Mucosa of stomach (tissue), 1 donor: ENCODE results near the gene GABRA4.

Source experiments
- H3K27me3 ChIP-seq: one replicate; pipeline ENCODE4 v1.7.0; 2013; ENCODE audit warnings: mild to moderate bottlenecking, low read length; ENCODE audit not compliant: control insufficient read depth, insufficient read depth
- H3K36me3 ChIP-seq: one replicate; pipeline ENCODE4 v1.7.0; 2013; ENCODE audit warnings: low read length; ENCODE audit not compliant: control insufficient read depth, insufficient read depth
- H3K4me1 ChIP-seq: one replicate; pipeline ENCODE4 v1.7.0; 2013; ENCODE audit warnings: mild to moderate bottlenecking, low read length; ENCODE audit not compliant: control insufficient read depth, insufficient read depth
- H3K4me3 ChIP-seq: one replicate; pipeline ENCODE4 v1.7.0; 2013; ENCODE audit warnings: low read length
- H3K9ac ChIP-seq: one replicate; pipeline ENCODE4 v1.7.0; 2013; ENCODE audit warnings: mild to moderate bottlenecking, low read length, moderate library complexity
- H3K9me3 ChIP-seq: one replicate; pipeline ENCODE4 v1.7.0; 2013; ENCODE audit warnings: mild to moderate bottlenecking, low read length, moderate library complexity; ENCODE audit not compliant: control insufficient read depth
- donor health status: Pancreatic carcinoma.

GABRA4 gene

DNA sequence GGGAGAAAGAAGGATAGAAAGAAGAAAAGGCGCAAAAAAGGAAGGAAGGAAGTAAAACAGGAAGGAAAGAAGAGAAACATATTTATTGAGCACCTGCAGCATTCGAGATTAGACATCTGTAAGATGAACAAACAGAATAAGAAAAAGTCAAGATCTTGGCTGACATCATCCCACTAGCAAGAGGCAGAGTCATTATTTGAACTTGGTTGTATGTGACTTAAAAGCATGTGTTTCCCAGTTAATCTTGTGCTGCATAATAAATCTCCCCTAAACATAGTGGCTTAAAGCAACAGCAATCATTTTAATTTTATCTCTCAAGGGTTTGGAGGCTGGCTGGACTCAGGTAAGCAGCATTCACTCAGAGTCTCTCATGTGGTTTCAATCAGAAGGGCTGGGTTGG lies 45.8 kb downstream of the GABRA4 start:
- H3K27me3 ChIP-seq: no peaks in the 10 kb centered on the region
- no peaks in the 10 kb centered on the region for H3K4me1 ChIP-seq
- no peak overlapping the region for H3K9ac ChIP-seq
- H3K9me3 ChIP-seq: no peaks in the 10 kb centered on the region
- no peak overlapping the region for H3K4me3 ChIP-seq
- no peaks in the 10 kb centered on the region for H3K36me3 ChIP-seq

DNA sequence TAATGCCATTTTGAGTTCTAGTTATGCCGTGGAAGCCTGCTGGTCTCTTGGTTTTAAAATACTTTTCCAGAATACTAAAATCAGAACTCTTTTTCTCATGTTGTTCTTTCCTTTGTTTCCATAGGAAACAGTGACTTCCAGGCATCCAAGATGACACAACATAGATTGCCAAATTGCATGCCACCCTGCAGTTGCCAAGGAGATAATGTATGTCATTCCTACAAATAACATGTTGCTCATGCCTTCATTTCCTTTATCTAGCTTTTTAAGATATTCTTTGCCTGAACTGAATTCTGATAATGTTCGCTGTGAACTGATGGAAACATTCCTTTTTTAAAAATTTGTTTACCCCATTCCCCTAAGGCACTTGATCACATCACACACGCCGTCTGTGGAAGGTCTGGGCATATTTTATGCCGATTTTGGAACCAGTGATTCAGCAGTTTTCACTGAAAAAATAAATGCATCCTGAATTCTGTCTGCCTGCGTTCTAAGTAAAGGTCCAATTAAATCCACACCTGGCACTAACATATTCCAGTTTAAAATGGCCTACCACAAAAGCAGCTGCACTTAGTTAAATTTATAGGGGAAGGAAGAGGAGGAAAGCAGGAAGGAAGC lies 46.4 kb downstream of the GABRA4 start:
- no peak overlapping the region for H3K4me3 ChIP-seq
- no peaks in the 10 kb centered on the region for H3K9me3 ChIP-seq
- no peaks in the 10 kb centered on the region for H3K4me1 ChIP-seq
- H3K27me3 ChIP-seq: no peaks in the 10 kb centered on the region
- H3K36me3 ChIP-seq: no peaks in the 10 kb centered on the region
- no peak overlapping the region for H3K9ac ChIP-seq

DNA sequence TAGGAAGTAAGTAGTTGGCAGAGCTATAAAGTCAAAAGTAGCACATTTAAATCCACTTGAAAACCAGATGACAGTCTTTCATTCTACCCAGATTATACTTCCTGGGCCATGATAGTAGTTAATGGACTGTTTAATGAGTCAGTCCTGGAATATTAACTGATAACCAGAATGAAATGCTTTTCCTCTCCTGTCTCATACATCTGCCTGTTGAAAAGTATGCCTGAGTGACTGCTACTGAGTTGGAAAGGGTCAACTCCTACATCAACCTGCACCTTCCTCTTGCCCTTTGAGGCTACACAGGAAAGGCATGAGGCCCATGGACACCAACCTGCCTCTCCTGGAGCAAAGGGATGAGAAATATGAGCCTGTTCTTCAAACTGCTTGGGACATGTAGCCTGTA lies 48.3 kb downstream of the GABRA4 start:
- H3K4me1 ChIP-seq: no peaks in the 10 kb centered on the region
- no peak overlapping the region for H3K9ac ChIP-seq
- no peaks in the 10 kb centered on the region for H3K36me3 ChIP-seq
- H3K27me3 ChIP-seq: no peaks in the 10 kb centered on the region
- H3K4me3 ChIP-seq: no peak overlapping the region
- H3K9me3 ChIP-seq: no peaks in the 10 kb centered on the region

DNA sequence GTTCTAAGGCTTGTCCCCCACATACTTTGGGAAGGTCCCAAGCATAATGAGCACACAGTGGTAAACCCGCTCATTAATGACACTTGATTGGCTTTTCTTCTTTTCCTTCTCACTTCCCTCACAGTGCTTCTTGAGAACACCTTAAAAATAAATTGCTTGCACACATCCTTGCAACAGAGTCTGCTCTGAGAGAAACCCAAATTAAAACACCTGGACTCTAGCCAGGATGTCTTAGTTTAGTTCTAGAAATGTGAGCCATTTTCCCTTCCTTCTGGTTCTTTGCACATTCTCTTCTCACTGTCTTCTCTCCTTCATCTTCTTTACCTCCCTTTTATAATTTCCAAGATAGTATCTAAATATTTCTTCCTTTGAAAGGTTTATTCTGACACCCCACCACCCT lies 49.0 kb downstream of the GABRA4 start:
- Histone ChIP-seq H3K4me1 (no peaks in the 10 kb centered on the region), H3K4me3 (no peak overlapping the region), H3K36me3 (no peaks in the 10 kb centered on the region), H3K27me3 (no peaks in the 10 kb centered on the region), H3K9ac (no peak overlapping the region), H3K9me3 (no peaks in the 10 kb centered on the region)

DNA sequence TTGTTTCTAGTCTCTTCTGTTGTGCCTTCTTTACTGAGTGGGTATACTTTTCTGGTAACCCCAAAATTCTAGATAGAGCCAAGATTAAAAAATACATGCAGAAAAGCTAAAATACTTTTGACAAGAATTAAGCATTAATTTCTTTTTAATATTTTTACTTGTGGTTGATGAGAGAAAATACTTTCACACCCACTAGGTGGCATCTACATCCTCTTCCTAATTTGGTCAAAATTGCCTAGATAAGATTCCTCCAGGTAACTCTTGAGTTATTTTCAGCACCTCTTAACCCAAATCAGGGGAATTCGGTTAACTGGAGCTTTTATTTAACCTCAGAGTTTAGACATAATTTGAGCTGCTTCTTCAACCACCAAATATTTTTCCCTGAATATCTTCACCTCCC lies 55.9 kb downstream of the GABRA4 start:
- Histone ChIP-seq H3K27me3 (no peaks in the 10 kb centered on the region), H3K36me3 (no peaks in the 10 kb centered on the region), H3K9ac (no peak overlapping the region), H3K4me3 (no peak overlapping the region), H3K4me1 (no peaks in the 10 kb centered on the region), H3K9me3 (no peaks in the 10 kb centered on the region)

DNA sequence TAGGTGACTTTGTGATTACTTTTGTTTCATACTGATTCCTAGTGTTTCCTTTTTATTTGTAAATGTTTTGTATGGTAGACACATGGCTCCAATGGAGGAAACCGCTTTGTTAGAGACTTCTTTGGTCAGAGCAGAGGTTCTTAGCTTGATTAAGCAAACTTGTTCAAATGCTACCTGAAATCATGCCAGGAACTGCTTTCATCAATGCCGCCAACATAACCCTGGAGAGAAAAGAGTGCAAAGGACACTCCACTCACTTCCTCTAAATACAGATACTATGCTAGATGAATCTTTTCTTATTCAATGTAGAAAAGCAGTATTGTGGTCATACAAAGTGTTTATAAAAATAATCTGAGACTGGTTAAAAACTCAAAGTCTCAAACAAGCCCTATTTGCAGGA lies 58.7 kb downstream of the GABRA4 start:
- Histone ChIP-seq H3K9ac (no peak overlapping the region), H3K4me1 (no peaks in the 10 kb centered on the region), H3K4me3 (no peak overlapping the region), H3K27me3 (no peaks in the 10 kb centered on the region), H3K9me3 (no peaks in the 10 kb centered on the region), H3K36me3 (no peaks in the 10 kb centered on the region)

DNA sequence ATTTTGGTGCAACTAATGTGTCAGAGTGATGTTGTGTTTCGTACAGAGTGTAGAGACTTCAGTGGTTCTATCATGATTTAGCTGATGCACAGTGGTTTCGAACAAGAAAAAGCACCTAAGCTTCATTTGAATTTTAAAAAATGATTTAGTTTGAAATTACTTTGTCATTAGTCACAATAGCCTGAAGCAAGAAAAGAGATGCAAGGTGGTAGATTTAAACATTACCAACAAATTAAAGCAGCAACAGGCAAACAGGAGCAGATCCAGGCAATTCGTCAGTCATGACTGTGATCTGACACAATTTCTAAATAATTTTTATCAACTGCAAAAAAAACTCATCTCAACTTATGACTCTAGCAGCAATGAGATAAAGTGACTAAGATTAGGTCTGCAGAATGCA lies 59.7 kb downstream of the GABRA4 start:
- Histone ChIP-seq H3K4me1 (no peaks in the 10 kb centered on the region), H3K9me3 (no peaks in the 10 kb centered on the region), H3K4me3 (no peak overlapping the region), H3K27me3 (no peaks in the 10 kb centered on the region), H3K9ac (no peak overlapping the region), H3K36me3 (no peaks in the 10 kb centered on the region)

DNA sequence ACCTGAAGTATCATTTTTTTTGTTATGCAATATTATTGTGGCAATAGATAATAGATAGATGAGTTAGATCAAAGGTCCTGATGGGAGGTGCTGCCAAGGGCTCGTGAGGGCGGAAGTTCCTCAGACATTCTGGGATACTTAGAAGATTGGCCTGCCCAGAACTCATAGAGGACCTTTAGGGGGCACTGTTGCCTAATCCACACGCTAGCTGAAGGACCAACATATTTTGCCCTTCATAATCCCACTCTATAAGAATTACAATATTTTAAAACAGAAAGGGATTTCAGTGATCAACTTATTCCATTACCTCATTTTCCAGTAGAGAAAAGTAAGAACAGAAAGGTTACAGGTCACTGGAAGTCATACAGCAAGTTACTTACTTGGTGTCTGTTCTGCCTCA lies 61.4 kb downstream of the GABRA4 start:
- H3K4me1 ChIP-seq: no peaks in the 10 kb centered on the region
- H3K4me3 ChIP-seq: no peak overlapping the region
- H3K27me3 ChIP-seq: no peaks in the 10 kb centered on the region
- H3K36me3 ChIP-seq: no peaks in the 10 kb centered on the region
- no peaks in the 10 kb centered on the region for H3K9me3 ChIP-seq
- no peak overlapping the region for H3K9ac ChIP-seq

DNA sequence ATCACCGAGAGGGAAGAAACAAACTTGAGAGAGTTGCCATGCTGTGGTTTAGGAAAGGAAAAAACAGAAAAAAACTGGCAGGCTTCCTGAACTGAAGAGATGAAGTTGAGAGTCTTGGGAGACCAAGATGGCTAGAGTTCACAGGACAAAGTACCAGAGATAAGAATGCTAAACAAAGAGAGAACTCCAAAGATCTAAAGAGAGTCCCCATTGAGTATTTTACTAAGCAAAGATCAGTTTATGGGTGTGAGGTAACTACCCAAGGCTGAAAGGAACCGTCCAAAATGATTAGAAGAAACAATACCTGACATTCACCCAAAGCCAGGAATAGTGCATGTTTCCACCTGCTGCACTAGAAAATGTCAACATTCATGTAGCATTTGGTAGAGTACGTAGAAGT lies 62.5 kb downstream of the GABRA4 start:
- H3K9me3 ChIP-seq: no peaks in the 10 kb centered on the region
- H3K36me3 ChIP-seq: no peaks in the 10 kb centered on the region
- H3K4me1 ChIP-seq: no peaks in the 10 kb centered on the region
- H3K4me3 ChIP-seq: no peak overlapping the region
- no peak overlapping the region for H3K9ac ChIP-seq
- H3K27me3 ChIP-seq: no peaks in the 10 kb centered on the region

DNA sequence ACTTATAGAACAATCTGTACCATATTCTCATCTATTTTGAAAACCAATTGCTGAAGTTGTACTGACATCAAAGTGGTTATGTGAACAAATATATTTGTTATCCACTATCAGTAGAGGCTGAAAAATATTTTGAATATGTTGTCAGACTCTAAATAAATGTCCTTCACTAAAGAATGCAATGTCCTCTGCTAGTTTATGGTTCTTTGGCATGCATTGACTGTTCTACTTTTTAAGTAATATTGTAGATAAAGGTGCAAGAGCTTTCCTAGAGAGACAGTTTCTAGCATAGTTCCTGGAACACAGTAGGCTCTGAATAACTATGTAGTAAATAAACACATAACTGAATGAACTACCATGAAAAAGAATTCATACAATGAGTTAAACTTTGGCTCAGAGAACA lies 66.2 kb downstream of the GABRA4 start:
- no peak overlapping the region for H3K9ac ChIP-seq
- no peaks in the 10 kb centered on the region for H3K9me3 ChIP-seq
- no peak overlapping the region for H3K4me3 ChIP-seq
- no peaks in the 10 kb centered on the region for H3K27me3 ChIP-seq
- H3K4me1 ChIP-seq: no peaks in the 10 kb centered on the region
- H3K36me3 ChIP-seq: no peaks in the 10 kb centered on the region

DNA sequence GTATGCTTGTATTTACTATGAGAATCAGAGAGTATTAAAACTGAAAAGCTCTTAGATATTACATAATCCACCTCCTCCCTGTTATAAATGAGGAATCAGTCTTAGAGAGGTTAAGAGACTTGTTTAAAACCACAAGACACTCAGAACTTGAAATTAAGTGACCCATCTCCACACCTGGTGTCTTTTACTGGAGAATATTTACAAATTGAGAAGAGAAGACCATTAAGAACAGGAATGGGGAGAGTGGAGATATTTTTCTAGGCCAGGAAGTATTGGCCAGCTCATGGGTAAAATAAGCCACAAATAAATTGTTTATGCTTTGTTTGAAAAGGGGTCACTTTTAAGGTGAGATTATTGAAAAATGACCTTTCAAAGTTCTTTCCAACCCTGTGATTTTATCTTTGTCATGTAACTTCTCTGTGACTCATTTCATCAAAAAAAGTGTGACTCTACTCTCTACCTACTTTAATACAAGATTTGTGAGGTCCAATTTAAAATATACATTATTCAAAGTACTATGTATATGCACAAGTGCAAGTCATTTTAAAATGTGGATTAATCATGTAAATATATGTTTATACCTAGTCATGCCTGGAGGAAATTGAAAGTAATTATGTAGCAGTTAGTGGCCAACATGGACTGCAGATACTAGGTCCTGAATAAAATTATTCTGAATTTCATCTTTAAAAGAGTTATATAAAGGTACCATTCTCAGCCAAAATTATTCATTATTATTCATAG lies 68.4 kb downstream of the GABRA4 start:
- Histone ChIP-seq H3K27me3 (no peaks in the 10 kb centered on the region), H3K36me3 (no peaks in the 10 kb centered on the region), H3K4me1 (no peaks in the 10 kb centered on the region), H3K9me3 (no peaks in the 10 kb centered on the region), H3K9ac (no peak overlapping the region), H3K4me3 (no peak overlapping the region)

DNA sequence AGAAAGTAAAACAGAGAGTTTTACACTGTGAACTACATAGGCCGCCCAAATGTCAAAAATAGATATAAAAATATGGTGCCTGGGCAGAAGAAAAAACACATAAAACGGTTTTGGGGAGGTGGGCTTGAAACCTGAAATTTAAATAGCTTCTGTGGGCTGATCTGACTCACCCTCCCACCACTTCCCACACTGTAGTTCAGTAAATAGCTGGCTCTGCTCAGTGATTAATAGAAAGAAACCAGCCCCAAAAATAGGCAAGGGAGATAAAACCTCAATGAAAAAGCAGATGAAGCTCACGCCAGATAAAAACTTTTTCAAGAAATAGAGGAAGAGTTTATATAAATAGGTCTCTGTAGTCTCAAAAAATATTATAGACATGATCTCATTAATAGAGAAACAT lies 71.2 kb downstream of the GABRA4 start:
- Histone ChIP-seq H3K9me3 (no peaks in the 10 kb centered on the region), H3K9ac (no peak overlapping the region), H3K4me3 (no peak overlapping the region), H3K27me3 (no peaks in the 10 kb centered on the region), H3K36me3 (no peaks in the 10 kb centered on the region), H3K4me1 (no peaks in the 10 kb centered on the region)

DNA sequence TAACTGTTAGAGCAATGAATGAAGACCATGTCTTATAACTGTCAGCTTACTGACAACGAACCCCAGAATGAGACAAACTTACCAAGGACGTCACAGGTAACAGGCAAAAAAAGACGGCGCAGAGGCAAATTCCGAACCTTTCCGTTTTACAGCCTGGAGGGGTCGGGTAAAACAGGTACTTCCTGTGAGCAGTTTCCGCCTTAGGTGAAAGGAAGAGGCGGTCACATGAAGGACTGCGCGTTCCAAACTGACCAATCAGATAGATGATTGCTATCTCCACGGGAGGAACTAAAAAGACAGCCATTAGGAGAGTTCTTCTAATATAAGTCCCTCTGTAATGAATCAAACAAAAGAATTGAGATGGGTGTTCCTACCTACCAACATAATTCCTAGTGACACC lies 84.3 kb downstream of the GABRA4 start, which contains the start of gene COX7B2:
Gene COX7B2 (minus strand): TSS at position 168 of the 400 bp plus-strand sequence. CDS start 174,053 bp downstream, outside the sequence.
- H3K4me1 ChIP-seq: no peaks in the 10 kb centered on the region
- H3K36me3 ChIP-seq: no peaks in the 10 kb centered on the region
- H3K4me3 ChIP-seq: no peak within 1 kb of the TSS
- no peaks in the 10 kb centered on the region for H3K9me3 ChIP-seq
- H3K27me3 ChIP-seq: no peaks in the 10 kb centered on the region
- no peak within 1 kb of the TSS for H3K9ac ChIP-seq
